PFSK-1 (cell line): ENCODE measurements around the gene MYORG.

ENCODE experiments used
- FOXP2 ChIP-seq: optimal IDR thresholded peaks from 2 replicates; pipeline ENCODE3; 2011; ENCODE audit warnings: borderline replicate concordance, control low read depth, inconsistent platforms; ENCODE audit not compliant: insufficient read depth; ENCODE audit errors: extremely low read length, extremely low read depth
- POLR2AphosphoS5 ChIP-seq: IDR thresholded peaks from 2 replicates; pipeline ENCODE4 v1.6.1; 2012; ENCODE audit warnings: low read depth, mild to moderate bottlenecking, control low read depth, low read length, moderate library complexity
- REST ChIP-seq, 2 experiments: IDR thresholded peaks; 2 replicates each; pipeline versions ENCODE4 v1.6.1 to v1.8.0; 2011 to 2012; ENCODE audit warnings: low read depth in 2 of 2, low read length in 2 of 2, control low read depth in 1 of 2, inconsistent platforms in 1 of 2, mild to moderate bottlenecking in 1 of 2, moderate library complexity in 1 of 2; ENCODE audit not compliant: insufficient read depth in 1 of 2
- SIN3A ChIP-seq: IDR thresholded peaks from 2 replicates; pipeline ENCODE4 v1.6.1; 2012; ENCODE audit warnings: mild to moderate bottlenecking, low read length, moderate library complexity, borderline replicate concordance; ENCODE audit not compliant: insufficient read depth
- TAF1 ChIP-seq: IDR thresholded peaks from 2 replicates; pipeline ENCODE4 v1.6.1; 2012; ENCODE audit warnings: low read length, control low read depth, borderline replicate concordance; ENCODE audit not compliant: insufficient read depth

Gene MYORG

DNA sequence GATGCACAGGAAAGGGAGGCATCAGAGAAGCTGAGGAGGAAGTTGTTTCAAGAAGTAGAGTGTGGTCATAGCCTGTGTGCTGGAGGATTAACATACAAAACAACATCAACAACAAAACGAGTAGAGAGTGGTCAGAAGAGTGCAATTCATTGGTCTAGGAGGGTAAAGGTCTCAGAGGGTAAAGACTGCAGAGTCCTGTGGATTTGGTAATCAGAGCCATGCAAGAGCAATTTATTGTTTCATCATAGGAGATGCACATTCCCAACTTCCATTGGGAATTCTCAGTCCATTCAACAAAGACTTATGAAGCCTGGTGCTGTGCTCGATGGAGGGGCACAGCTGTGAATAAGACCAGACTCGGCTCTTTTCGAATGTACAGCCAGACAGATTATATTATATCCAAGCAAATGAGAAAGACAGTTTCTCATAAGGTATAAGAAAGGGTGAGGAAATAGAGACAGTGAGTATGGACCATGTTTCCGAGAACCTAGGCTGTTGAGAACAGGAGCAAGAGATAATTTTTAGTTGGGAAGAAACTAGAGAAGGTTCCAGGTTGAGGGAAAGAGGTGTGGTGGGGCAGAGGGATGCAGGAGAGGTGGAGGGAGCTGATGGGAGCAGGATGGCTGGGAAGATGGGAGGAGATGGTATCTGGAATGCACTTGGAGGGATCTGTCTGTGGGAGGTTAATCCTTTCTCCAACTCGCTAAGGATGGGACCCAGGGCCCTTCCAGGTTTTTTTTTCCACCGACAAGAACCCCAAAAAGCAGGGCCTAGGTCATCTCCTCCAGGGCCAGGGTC, 7.9 kb upstream of the MYORG start:
- TF ChIP-seq SIN3A (no peak), REST (IDR thresholded peaks at IDR 0.05; ENCODE audit: insufficient read depth in 1 of 2, low read depth in 2 of 2, low read length in 2 of 2) (no peak), POLR2AphosphoS5 (no peak)

GRCh38 chr9:34383904-34384303, 7.2 kb upstream of the MYORG start:
- TF ChIP-seq TAF1 = no peak
- TF ChIP-seq SIN3A = no peak
- no peak for TF ChIP-seq POLR2AphosphoS5
- TF ChIP-seq REST (IDR thresholded peaks at IDR 0.05; ENCODE audit: insufficient read depth in 1 of 2, low read depth in 2 of 2, low read length in 2 of 2) = no peak
- no peak for TF ChIP-seq FOXP2

DNA sequence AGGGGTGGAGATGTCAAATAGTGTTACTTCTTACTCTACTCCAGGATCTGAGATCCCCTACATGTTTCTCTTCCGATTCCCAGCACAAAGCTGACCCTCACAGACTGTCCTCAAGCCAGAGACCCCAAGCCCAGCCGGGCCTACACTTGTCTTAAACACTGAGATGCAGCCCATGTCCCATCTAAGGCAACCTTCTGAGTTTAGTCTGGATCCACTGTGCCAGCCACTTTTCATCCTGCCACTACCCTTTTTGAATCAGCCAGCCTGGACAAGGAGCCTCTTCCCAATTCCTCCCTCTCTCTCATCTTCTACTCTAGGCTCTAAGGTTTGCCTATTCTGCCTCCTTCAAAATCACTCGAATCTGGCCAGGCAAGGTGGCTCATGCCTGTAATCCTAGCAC, 6.2 kb upstream of the MYORG start:
- TF ChIP-seq TAF1 = no peak
- no peak for TF ChIP-seq FOXP2
- no peak for TF ChIP-seq POLR2AphosphoS5
- no peak for TF ChIP-seq SIN3A
- no peak for TF ChIP-seq REST (IDR thresholded peaks at IDR 0.05; ENCODE audit: insufficient read depth in 1 of 2, low read depth in 2 of 2, low read length in 2 of 2)

DNA sequence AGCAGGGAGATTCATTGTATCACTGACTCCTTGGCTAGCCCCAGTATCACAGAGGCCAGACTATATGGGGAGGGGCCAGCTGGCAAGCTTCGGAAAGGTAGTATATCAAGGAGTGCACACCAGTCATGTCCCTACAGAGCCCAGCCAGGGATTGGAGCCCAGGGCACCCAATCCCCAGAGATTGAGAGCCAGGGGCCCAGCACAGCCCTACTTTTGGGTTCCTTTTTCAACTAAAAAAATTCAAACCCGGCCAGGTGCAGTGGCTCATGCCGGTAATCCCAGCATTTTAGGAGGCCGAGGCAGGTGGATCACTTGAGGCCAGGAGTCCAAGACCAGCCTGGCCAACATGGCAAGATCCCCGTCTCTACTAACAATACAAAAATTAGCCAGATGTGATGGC, 5.4 kb upstream of the MYORG start:
- TF ChIP-seq TAF1 (no peak), FOXP2 (no peak), POLR2AphosphoS5 (no peak), REST (IDR thresholded peaks at IDR 0.05; ENCODE audit: insufficient read depth in 1 of 2, low read depth in 2 of 2, low read length in 2 of 2) (no peak), SIN3A (no peak)

DNA sequence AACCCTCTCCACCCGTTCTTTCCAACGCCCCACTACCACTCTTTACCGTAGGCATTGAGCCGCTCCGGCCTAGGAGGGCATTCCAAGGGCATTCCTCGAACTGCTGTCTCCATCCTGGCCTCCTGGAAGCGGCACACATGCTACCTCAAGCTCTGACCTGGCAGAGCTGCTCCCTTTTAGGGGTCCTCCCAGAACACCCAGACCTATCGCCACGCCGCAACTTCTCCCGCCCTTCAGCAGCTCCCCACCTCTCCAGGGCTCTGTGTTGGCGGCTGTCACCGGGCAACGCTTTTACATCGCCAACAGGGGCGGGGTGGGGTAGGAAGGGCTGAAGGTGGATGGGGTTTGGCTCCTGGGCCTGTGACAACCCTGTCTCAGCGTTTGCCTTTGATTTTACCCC, 4.6 kb upstream of the MYORG start:
- no peak for TF ChIP-seq FOXP2
- TF ChIP-seq POLR2AphosphoS5 = no peak
- TF ChIP-seq REST (IDR thresholded peaks at IDR 0.05; ENCODE audit: insufficient read depth in 1 of 2, low read depth in 2 of 2, low read length in 2 of 2) = no peak
- no peak for TF ChIP-seq SIN3A
- TF ChIP-seq TAF1 = no peak
